Trophoblast cell (in vitro differentiated cells and primary cell): ENCODE results near the gene KRTAP10-4.

Experiments
- DNase-seq, 2 donors: peaks; one replicate each; pipeline ENCODE4 v3.0.0-alpha.2; 2016
- H2AFZ ChIP-seq: 2 replicates; pipeline ENCODE4 v1.6.1; 2013; ENCODE audit warnings: low read length, moderate library complexity, mild to moderate bottlenecking; ENCODE audit not compliant: insufficient read depth, poor library complexity
- H2AK5ac ChIP-seq: 2 replicates; pipeline ENCODE4 v1.6.1; 2013; ENCODE audit warnings: mild to moderate bottlenecking, low read length
- H2BK120ac ChIP-seq: 2 replicates; pipeline ENCODE4 v1.6.1; 2013; ENCODE audit warnings: low read length, mild to moderate bottlenecking, moderate library complexity; ENCODE audit not compliant: insufficient read depth, poor library complexity
- H2BK12ac ChIP-seq: 2 replicates; pipeline ENCODE4 v1.6.1; 2013; ENCODE audit warnings: mild to moderate bottlenecking, low read length, moderate library complexity
- H2BK5ac ChIP-seq: 2 replicates; pipeline ENCODE4 v1.6.1; 2013; ENCODE audit warnings: low read length, low read depth, moderate library complexity, mild to moderate bottlenecking; ENCODE audit not compliant: poor library complexity
- H3K14ac ChIP-seq: 2 replicates; pipeline ENCODE4 v1.6.1; 2013; ENCODE audit warnings: mild to moderate bottlenecking, low read length
- H3K18ac ChIP-seq: 2 replicates; pipeline ENCODE4 v1.6.1; 2013; ENCODE audit warnings: mild to moderate bottlenecking, low read length
- H3K23ac ChIP-seq: 2 replicates; pipeline ENCODE4 v1.6.1; 2013; ENCODE audit warnings: low read length
- H3K27ac ChIP-seq: 2 replicates; pipeline ENCODE4 v1.5.1; 2013; ENCODE audit warnings: low read depth, mild to moderate bottlenecking, inconsistent platforms, low read length, moderate library complexity
- H3K27me3 ChIP-seq: 2 replicates; pipeline ENCODE4 v1.6.1; 2013; ENCODE audit warnings: inconsistent platforms, mild to moderate bottlenecking, low read length, moderate library complexity; ENCODE audit not compliant: insufficient read depth
- H3K36me3 ChIP-seq, 2 experiments: 1 replicate in 1 of 2; 2 replicates in 1 of 2; pipeline ENCODE4 v1.6.1; 2013; ENCODE audit warnings: low read length in 2 of 2, mild to moderate bottlenecking in 2 of 2, moderate library complexity in 1 of 2; ENCODE audit not compliant: insufficient read depth in 2 of 2, control insufficient read depth in 1 of 2
- H3K4ac ChIP-seq: 2 replicates; pipeline ENCODE4 v1.6.1; 2013; ENCODE audit warnings: low read depth, mild to moderate bottlenecking, low read length, moderate library complexity
- H3K4me1 ChIP-seq, 2 experiments: 1 replicate in 1 of 2; 2 replicates in 1 of 2; pipeline ENCODE4 v1.6.1; 2013; ENCODE audit warnings: low read length in 2 of 2, mild to moderate bottlenecking in 2 of 2, moderate library complexity in 1 of 2; ENCODE audit not compliant: insufficient read depth in 2 of 2, control insufficient read depth in 1 of 2
- H3K4me2 ChIP-seq: 2 replicates; pipeline ENCODE4 v1.6.1; 2013; ENCODE audit warnings: inconsistent platforms, mild to moderate bottlenecking, low read length, moderate library complexity
- H3K4me3 ChIP-seq: 2 replicates; pipeline ENCODE4 v1.5.1; 2013; ENCODE audit warnings: mild to moderate bottlenecking, low read depth, low read length, inconsistent platforms
- H3K79me1 ChIP-seq: one replicate; pipeline ENCODE4 v1.6.1; 2013; ENCODE audit warnings: low read length
- H3K79me2 ChIP-seq: 2 replicates; pipeline ENCODE4 v1.6.1; 2013; ENCODE audit warnings: low read length, mild to moderate bottlenecking; ENCODE audit not compliant: control insufficient read depth, insufficient read depth, poor library complexity
- H3K9ac ChIP-seq: 2 replicates; pipeline ENCODE4 v1.6.1; 2013; ENCODE audit warnings: mild to moderate bottlenecking, low read length
- H3K9me3 ChIP-seq: 2 replicates; pipeline ENCODE4 v1.6.1; 2013; ENCODE audit warnings: low read depth, mild to moderate bottlenecking, control low read depth, inconsistent platforms, low read length; ENCODE audit not compliant: insufficient read depth
- H4K12ac ChIP-seq: 2 replicates; pipeline ENCODE4 v1.6.1; 2013; ENCODE audit warnings: low read depth, mild to moderate bottlenecking, low read length, moderate library complexity
- H4K8ac ChIP-seq: 2 replicates; pipeline ENCODE4 v1.6.1; 2013; ENCODE audit warnings: low read depth, mild to moderate bottlenecking, low read length, moderate library complexity
- H4K91ac ChIP-seq: one replicate; pipeline ENCODE4 v1.6.1; 2013; ENCODE audit warnings: low read depth, mild to moderate bottlenecking, low read length, moderate library complexity
- WGBS: extraction: QIAGEN DNeasy Blood & Tissue Kit; methylation state at CpG from one replicate; pipeline ENCODE4 v1.1.7; 2013; ENCODE audit warnings: missing lambda C conversion rate; ENCODE audit not compliant: insufficient read length, insufficient coverage; ENCODE audit errors: extremely low coverage; 5-methylcytosine and 5-hydroxymethylcytosine counted together

KRTAP10-4 gene

GRCh38 chr21:44531606-44532564, 41.6 kb upstream of the KRTAP10-4 start:
- no peak overlapping the region for H2AK5ac ChIP-seq
- H3K36me3 ChIP-seq, result no peaks in the 10 kb centered on the region
- no peak overlapping the region for H3K23ac ChIP-seq
- no peak overlapping the region for H3K4me2 ChIP-seq
- H3K27me3 ChIP-seq, result no peaks in the 10 kb centered on the region
- no peak overlapping the region for H4K12ac ChIP-seq
- no peak overlapping the region for H3K4me3 ChIP-seq
- H3K9me3 ChIP-seq, result no peaks in the 10 kb centered on the region
- WGBS, result no CpG with 5 or more reads among the region's 30 CpGs
- H3K79me1 ChIP-seq, result no peaks in the 10 kb centered on the region
- H2BK5ac ChIP-seq, result no peak overlapping the region
- H4K91ac ChIP-seq, result no peak overlapping the region
- H3K27ac ChIP-seq, result no peak overlapping the region
- H2BK120ac ChIP-seq, result no peak overlapping the region
- H4K8ac ChIP-seq, result no peak overlapping the region
- H3K14ac ChIP-seq, result no peak overlapping the region
- no peak overlapping the region for H3K9ac ChIP-seq
- H2AFZ ChIP-seq, result no peak overlapping the region
- H3K79me2 ChIP-seq, result no peaks in the 10 kb centered on the region
- no peak for DNase-seq
- H3K4me1 ChIP-seq, result no peaks in the 10 kb centered on the region
- no peak overlapping the region for H2BK12ac ChIP-seq
- no peak overlapping the region for H3K18ac ChIP-seq
- no peak overlapping the region for H3K4ac ChIP-seq

- H4K12ac ChIP-seq, result no peak overlapping the region
- no peak overlapping the region for H3K27ac ChIP-seq
- H3K4ac ChIP-seq, result no peak overlapping the region
- H3K18ac ChIP-seq, result no peak overlapping the region
- no peak for DNase-seq
- H3K4me3 ChIP-seq, result no peak overlapping the region
- no peak overlapping the region for H3K4me2 ChIP-seq
- no peaks in the 10 kb centered on the region for H3K27me3 ChIP-seq
- no peaks in the 10 kb centered on the region for H3K36me3 ChIP-seq
- H2BK12ac ChIP-seq, result no peak overlapping the region
- no peaks in the 10 kb centered on the region for H3K9me3 ChIP-seq
- H2AK5ac ChIP-seq, result no peak overlapping the region
- H2BK5ac ChIP-seq, result no peak overlapping the region
- H2BK120ac ChIP-seq, result no peak overlapping the region
- no peak overlapping the region for H3K9ac ChIP-seq
- H3K4me1 ChIP-seq, result no peaks in the 10 kb centered on the region
- no peaks in the 10 kb centered on the region for H3K79me1 ChIP-seq
- H2AFZ ChIP-seq, result no peak overlapping the region
- H4K91ac ChIP-seq, result no peak overlapping the region
- no peak overlapping the region for H4K8ac ChIP-seq
- H3K79me2 ChIP-seq, result no peaks in the 10 kb centered on the region
- WGBS, result no CpG with 5 or more reads among the region's 16 CpGs
- H3K23ac ChIP-seq, result no peak overlapping the region
- H3K14ac ChIP-seq, result no peak overlapping the region
Observed at GRCh38 chr21:44532712-44533111, 40.8 kb upstream of the KRTAP10-4 start.

- DNase-seq, result no peak
- no peak overlapping the region for H2AFZ ChIP-seq
- H2BK5ac ChIP-seq, result no peak overlapping the region
- no peak overlapping the region for H3K9ac ChIP-seq
- no peaks in the 10 kb centered on the region for H3K9me3 ChIP-seq
- no peak overlapping the region for H4K91ac ChIP-seq
- no peaks in the 10 kb centered on the region for H3K4me1 ChIP-seq
- H3K4ac ChIP-seq, result no peak overlapping the region
- no peak overlapping the region for H2AK5ac ChIP-seq
- H3K27ac ChIP-seq, result no peak overlapping the region
- no peak overlapping the region for H4K12ac ChIP-seq
- H3K14ac ChIP-seq, result no peak overlapping the region
- no CpG with 5 or more reads among the region's 37 CpGs for WGBS
- H2BK120ac ChIP-seq, result no peak overlapping the region
- H3K18ac ChIP-seq, result no peak overlapping the region
- H3K36me3 ChIP-seq, result no peaks in the 10 kb centered on the region
- H2BK12ac ChIP-seq, result no peak overlapping the region
- H3K4me3 ChIP-seq, result no peak overlapping the region
- H3K79me2 ChIP-seq, result no peaks in the 10 kb centered on the region
- H3K23ac ChIP-seq, result no peak overlapping the region
- H4K8ac ChIP-seq, result no peak overlapping the region
- H3K27me3 ChIP-seq, result no peaks in the 10 kb centered on the region
- no peaks in the 10 kb centered on the region for H3K79me1 ChIP-seq
- H3K4me2 ChIP-seq, result no peak overlapping the region
Observed at GRCh38 chr21:44533121-44533890, 40.2 kb upstream of the KRTAP10-4 start.

- no peak overlapping the region for H3K18ac ChIP-seq
- H2BK12ac ChIP-seq, result no peak overlapping the region
- H4K8ac ChIP-seq, result no peak overlapping the region
- H3K9me3 ChIP-seq, result no peaks in the 10 kb centered on the region
- H4K91ac ChIP-seq, result no peak overlapping the region
- no peak overlapping the region for H3K4ac ChIP-seq
- no peaks in the 10 kb centered on the region for H3K4me1 ChIP-seq
- no peak overlapping the region for H2BK5ac ChIP-seq
- no peak overlapping the region for H4K12ac ChIP-seq
- H2BK120ac ChIP-seq, result no peak overlapping the region
- no peak overlapping the region for H2AFZ ChIP-seq
- H3K4me3 ChIP-seq, result no peak overlapping the region
- no peaks in the 10 kb centered on the region for H3K36me3 ChIP-seq
- H3K4me2 ChIP-seq, result no peak overlapping the region
- no peak overlapping the region for H3K23ac ChIP-seq
- H3K14ac ChIP-seq, result no peak overlapping the region
- no peak overlapping the region for H3K27ac ChIP-seq
- H3K79me1 ChIP-seq, result no peaks in the 10 kb centered on the region
- no peaks in the 10 kb centered on the region for H3K27me3 ChIP-seq
- no peak for DNase-seq
- no peak overlapping the region for H3K9ac ChIP-seq
- no peaks in the 10 kb centered on the region for H3K79me2 ChIP-seq
- no CpG with 5 or more reads among the region's 21 CpGs for WGBS
- H2AK5ac ChIP-seq, result no peak overlapping the region
Observed at GRCh38 chr21:44533891-44534627, 39.5 kb upstream of the KRTAP10-4 start.
